Placental epithelial cell (primary cell): ENCODE data around the gene FBXL12. TPM values are rescaled to one million over a fixed set of nuclear protein-coding genes. Genes with fewer than 3 reads are reported as not detected.
A peak's percentile ranks its signal among the peaks of the same experiment; 100 is the strongest.

ENCODE experiments used
- small RNA-seq: library from RNA; depleted of rRNA; stranded (forward); fragments of <200 nt; gene quantifications from one replicate; pipeline ENCODE3, GENCODE V24; 2012
- total RNA-seq: library from RNA; depleted of rRNA; stranded (reverse); fragments of >200 nt; gene quantifications from 2 replicates; pipeline ENCODE4 v1.2.3, GENCODE V29; 2012

The FBXL12 gene, protein sequence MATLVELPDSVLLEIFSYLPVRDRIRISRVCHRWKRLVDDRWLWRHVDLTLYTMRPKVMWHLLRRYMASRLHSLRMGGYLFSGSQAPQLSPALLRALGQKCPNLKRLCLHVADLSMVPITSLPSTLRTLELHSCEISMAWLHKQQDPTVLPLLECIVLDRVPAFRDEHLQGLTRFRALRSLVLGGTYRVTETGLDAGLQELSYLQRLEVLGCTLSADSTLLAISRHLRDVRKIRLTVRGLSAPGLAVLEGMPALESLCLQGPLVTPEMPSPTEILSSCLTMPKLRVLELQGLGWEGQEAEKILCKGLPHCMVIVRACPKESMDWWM
- 33.9 and 37.7 TPM in 2 replicates for total RNA-seq

DNA sequence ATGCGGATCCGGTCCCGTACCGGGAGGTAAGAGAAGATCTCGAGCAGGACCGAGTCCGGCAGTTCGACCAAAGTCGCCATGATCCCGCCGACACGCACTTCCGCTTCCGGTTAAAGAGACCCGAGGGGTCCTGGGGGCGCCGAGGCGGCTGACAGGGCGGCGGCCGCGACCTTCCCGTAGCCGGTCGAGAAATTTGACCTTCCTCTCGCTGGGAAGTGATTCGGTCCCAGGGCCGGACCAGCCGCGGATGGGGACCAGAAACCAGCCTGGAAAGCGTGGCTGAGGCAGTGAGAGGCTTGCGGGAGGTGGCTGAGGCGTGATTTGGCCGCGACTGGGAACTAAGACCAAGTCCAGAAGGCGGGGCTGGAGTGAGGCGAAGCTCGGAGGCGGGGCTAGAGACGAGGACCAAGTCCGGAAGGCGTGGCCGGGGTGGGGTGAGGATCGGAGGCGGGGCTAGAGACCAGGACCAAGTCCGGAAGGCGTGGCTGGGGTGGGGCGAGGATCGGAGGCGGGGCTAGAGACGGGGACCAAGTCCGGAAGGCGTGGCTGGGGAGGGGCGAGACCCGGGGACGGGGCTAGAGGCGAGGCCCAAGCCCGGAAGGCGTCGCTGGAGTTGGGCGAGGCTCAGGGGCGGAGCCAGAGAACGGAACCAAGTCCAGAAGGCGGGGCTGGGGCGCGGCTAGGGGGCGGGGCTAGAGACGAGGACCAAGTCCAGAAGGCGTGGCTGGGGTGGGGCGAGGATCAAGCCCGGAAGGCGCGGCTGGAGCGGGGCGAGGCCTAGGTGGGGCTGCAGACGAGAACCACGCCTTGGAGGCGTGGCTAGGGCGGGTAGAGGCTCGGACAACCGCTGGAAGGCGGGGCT is at the start of gene FBXL12:
TSS of gene FBXL12 (minus strand) at position 346 of the 862 bp plus-strand sequence. CDS start at position 80, 266 bp downstream.

DNA sequence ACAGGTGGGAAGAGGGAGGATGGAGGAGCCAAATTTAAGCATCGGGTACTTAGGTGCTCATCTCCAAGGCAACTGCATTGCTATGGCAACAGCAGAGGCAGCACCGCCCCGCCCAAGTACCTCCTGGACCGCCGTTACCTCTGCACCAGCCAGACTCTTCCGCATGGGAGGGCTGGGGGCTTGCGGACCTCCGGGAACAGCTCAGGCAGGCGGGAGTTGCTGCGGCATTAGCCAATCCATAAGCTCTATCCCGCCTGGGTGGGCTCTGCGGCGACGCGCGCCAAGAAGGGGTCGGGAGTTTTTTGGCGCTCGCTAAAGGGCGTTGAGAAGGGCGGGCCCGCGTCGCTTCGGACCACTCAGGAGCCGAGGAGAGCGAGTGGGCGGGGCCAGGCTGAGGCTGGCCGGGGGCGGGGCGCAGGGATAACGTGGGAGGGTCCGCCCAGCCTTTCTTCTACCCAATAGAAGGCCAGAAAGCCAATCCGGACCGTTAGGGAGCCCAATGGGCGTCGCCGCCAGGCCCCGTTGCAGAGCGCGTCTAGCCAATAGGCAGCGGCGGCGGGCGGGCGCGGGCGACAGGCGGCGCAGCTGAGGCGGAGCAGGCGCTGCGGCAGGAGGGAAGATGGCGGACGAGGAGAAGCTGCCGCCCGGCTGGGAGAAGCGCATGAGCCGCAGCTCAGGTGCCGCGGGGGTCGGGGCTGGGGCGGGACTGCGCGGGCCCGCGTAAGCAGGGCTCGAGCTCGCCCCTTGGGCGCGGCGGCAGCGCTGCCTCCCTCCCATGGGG is 16.0 kb upstream of the FBXL12 start, which contains the start of gene PIN1:
TSS of gene PIN1 (plus strand) at position 593 of the 781 bp plus-strand sequence. CDS start at position 620, 27 bp downstream.

DNA sequence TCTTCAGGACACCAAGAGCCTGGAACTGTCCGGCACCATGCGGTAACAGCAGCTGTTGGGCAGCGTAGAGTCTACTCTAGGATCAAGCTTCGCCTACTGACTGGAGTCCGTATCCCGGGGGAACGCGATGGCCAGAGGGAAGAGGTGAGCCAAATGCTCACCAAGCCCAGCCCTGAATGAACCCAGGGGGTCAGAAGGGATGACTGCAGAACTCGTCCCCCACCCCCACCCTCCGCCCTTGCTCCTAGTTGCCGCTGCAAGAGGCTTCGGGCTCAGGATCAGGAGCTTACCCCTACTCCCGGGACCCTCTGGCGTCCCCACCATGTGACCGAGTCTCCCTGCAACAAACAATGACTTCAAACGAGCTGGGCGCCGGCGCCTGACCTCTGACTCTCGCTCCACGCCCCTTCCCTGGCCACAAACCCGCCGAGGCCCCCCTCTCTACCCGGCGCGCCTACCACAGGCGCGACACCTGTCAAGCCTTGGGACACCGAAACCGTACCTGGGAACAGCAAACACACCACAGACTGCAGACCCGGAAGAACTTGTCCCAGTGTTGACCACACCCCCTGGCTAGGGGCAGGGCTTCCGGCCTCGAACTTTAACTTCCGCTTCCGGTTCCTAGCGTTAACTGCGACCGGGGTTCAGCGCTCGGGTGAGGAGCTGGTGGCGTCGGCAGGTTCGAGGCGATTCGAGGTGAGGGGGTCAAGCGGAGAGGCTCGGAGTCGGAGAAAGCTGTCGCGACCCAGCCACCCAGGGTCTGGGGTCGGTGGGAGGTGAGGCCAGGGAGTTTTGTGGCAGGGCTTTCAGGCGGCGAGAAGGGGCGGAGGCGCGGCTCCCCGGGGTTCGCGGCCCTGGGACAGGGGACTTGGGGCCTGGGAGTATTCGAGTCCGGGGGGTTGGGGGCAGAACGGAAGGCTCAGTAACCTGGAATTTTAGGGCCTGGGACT is 8.7 kb upstream of the FBXL12 start, which contains the start of gene UBL5:
TSS of gene UBL5 (plus strand) at position 630 of the 950 bp plus-strand sequence. CDS start 420 bp downstream, outside the sequence.

DNA sequence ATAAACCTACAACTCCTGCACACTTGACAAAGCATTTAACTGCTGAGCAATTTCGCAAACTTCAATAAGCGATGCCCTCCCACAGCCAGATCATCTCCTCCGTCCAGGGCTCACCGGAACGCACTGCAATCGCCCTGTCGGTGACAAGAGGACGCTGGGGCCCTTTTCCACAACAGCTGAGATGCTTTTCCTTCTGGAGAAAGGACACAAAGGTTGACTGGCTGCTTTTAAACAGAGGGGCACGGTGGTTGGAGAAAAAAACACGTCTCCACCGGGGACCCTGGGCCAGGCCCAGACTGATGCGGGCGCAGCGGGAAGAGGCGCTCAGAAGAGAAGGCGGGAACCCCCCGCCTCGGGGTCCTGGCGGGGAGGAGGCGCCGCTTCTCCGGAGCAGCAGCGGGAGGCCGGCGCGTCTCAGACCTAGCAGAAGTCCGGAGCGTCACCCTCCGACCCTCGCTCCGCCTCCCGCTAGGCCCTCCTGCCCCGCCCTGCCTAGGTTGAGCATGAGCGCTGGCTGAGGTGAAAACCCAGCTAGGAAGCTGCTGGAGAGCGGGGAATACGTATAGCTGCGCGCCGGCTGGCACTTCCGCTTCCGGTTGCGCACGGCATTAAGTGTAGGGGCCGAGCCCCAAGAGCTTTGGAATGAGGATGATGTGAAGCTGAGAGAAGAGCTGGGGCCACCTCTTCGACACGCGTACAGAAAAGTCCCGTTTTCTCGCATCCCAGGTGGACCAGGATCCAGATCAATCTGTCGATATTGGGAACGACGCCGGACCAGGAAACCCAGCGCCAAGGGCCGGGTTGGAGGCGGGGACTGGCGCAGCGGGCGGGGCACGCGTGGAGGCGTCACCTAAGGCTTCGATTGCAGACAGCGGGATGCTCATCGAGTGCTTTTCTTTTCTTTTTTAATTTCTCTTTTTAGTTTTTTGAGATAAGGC is 50.4 kb downstream of the FBXL12 start, which contains the start of gene ZNF846:
TSS of gene ZNF846 (minus strand) at position 564 of the 938 bp plus-strand sequence. CDS start 3,788 bp downstream, outside the sequence.

Small RNA genes lying within 50 kb of the gene (small RNA-seq; reads per million reads assigned to genes)
- gene RF00156, result 0.83 reads per million, percentile 49 among the genes with 10 or more reads in this experiment

Other genes starting within 250 kb of the FBXL12 start
- gene ZNF121, start 234.6 kb downstream of the FBXL12 start, total RNA-seq, result 23.2 and 38.3 TPM in 2 replicates
- gene ZNF561, start 197.8 kb downstream of the FBXL12 start, total RNA-seq, result 29.8 and 47.5 TPM in 2 replicates
- gene ZNF562, start 144.0 kb downstream of the FBXL12 start, total RNA-seq, result 11.4 and 34.3 TPM in 2 replicates
- gene ZNF846, start 50.3 kb downstream of the FBXL12 start, total RNA-seq, result 10.6 and 18.5 TPM in 2 replicates
- gene UBL5, start 8.8 kb upstream of the FBXL12 start, total RNA-seq, result 197 and 263 TPM in 2 replicates
- gene PIN1, start 16.2 kb upstream of the FBXL12 start, total RNA-seq, result 37.7 and 76.9 TPM in 2 replicates
- gene OLFM2, start 117.4 kb upstream of the FBXL12 start, total RNA-seq, result not detected in 2 replicates
- 0.11 TPM in 1 of 2 replicates, not detected in the other for gene COL5A3, start 191.4 kb upstream of the FBXL12 start, total RNA-seq
- gene RDH8, start 194.4 kb upstream of the FBXL12 start, total RNA-seq, result not detected in 2 replicates